GM19239 (cell line): ENCODE measurements around the gene SPEM1.

ENCODE experiments used
- DNase-seq: peaks from one replicate; pipeline ENCODE4 v3.0.0; 2011; ENCODE audit warnings: low spot score; ENCODE audit not compliant: insufficient read length
- FAIRE-seq: peaks from 2 replicates; lab custom pipeline; 2011; peaks lifted over from hg19 to GRCh38; lab: Jason Lieb, UNC

Gene SPEM1

GRCh38 chr17:7396147-7396546 is 24.0 kb upstream of the SPEM1 start:
- FAIRE-seq (no peak), DNase-seq (no peak)

GRCh38 chr17:7398612-7399011 is 21.5 kb upstream of the SPEM1 start:
- no peak for DNase-seq

GRCh38 chr17:7403043-7403726 is 16.9 kb upstream of the SPEM1 start:
- DNase-seq (no peak), FAIRE-seq (peak; percentile 72)

More at GRCh38 chr17:7398612-7399011, 21.5 kb upstream of the SPEM1 start:
- FAIRE-seq: no peak

GRCh38 chr17:7403727-7403976 is 16.5 kb upstream of the SPEM1 start:
- DNase-seq (no peak), FAIRE-seq (no peak)

- DNase-seq: peak; percentile 98
These were observed 16.0 kb upstream of the SPEM1 start, which contains the start of gene TMEM256 for GRCh38 chr17:7403977-7404736. Gene TMEM256, minus strand, starts transcription at chr17:7404097. Its CDS starts 13 bp downstream, at chr17:7404084.

GRCh38 chr17:7404737-7405349 is 15.3 kb upstream of the SPEM1 start:
- FAIRE-seq (no peak), DNase-seq (no peak)

More at GRCh38 chr17:7403977-7404736, 16.0 kb upstream of the SPEM1 start, which contains the start of gene TMEM256:
- peak; percentile 100 for FAIRE-seq

GRCh38 chr17:7405350-7406234 is 14.5 kb upstream of the SPEM1 start:
- FAIRE-seq (no peak), DNase-seq (no peak)

GRCh38 chr17:7406235-7406825 is 13.8 kb upstream of the SPEM1 start:
- DNase-seq: no peak

GRCh38 chr17:7407082-7407481 is 13.0 kb upstream of the SPEM1 start:
- no peak for DNase-seq
- FAIRE-seq: no peak

More at GRCh38 chr17:7406235-7406825, 13.8 kb upstream of the SPEM1 start:
- no peak for FAIRE-seq

- no peak for FAIRE-seq
- no peak for DNase-seq
These were observed 12.5 kb upstream of the SPEM1 start, which contains the start of gene NLGN2 for GRCh38 chr17:7407485-7408251. Gene NLGN2, plus strand, starts transcription at chr17:7407845. Its CDS starts 411 bp downstream, at chr17:7408256.

- DNase-seq (no peak), FAIRE-seq (no peak)
These were observed 11.8 kb upstream of the SPEM1 start for GRCh38 chr17:7408252-7408727.

GRCh38 chr17:7408863-7409262 is 11.3 kb upstream of the SPEM1 start:
- DNase-seq: no peak
- FAIRE-seq: no peak

- FAIRE-seq: no peak
- DNase-seq: no peak
These were observed 10.4 kb upstream of the SPEM1 start for GRCh38 chr17:7409716-7410115.

- DNase-seq (no peak), FAIRE-seq (no peak)
These were observed 9.3 kb upstream of the SPEM1 start for GRCh38 chr17:7410634-7411426.

GRCh38 chr17:7411427-7411750 is 8.7 kb upstream of the SPEM1 start:
- no peak for FAIRE-seq
- no peak for DNase-seq

- DNase-seq (no peak), FAIRE-seq (no peak)
These were observed 6.7 kb upstream of the SPEM1 start for GRCh38 chr17:7413346-7413985.

- FAIRE-seq: no peak
- DNase-seq: no peak
These were observed 5.3 kb upstream of the SPEM1 start for GRCh38 chr17:7414837-7415236.

GRCh38 chr17:7415784-7416183 is 4.3 kb upstream of the SPEM1 start:
- no peak for FAIRE-seq

More at GRCh38 chr17:7415784-7416183, 4.3 kb upstream of the SPEM1 start:
- no peak for DNase-seq
